GM21528 (cell line): ENCODE measurements around the gene TUBD1.
A peak's percentile ranks its signal among the peaks of the same experiment; 100 is the strongest.
"Not testable (repeated sequence)": the region's sequence is repeated elsewhere in the genome, so short reads cannot be mapped to it uniquely, and the experiment has no call there.

Experiments
- ATAC-seq: cut with Tn5 transposase; IDR thresholded peaks from one replicate; pipeline ENCODE4 v1.9.1; 2021; ENCODE audit warnings: mild to moderate bottlenecking, moderate library complexity; ENCODE audit not compliant: unreplicated experiment, low FRiP score

Gene TUBD1

DNA sequence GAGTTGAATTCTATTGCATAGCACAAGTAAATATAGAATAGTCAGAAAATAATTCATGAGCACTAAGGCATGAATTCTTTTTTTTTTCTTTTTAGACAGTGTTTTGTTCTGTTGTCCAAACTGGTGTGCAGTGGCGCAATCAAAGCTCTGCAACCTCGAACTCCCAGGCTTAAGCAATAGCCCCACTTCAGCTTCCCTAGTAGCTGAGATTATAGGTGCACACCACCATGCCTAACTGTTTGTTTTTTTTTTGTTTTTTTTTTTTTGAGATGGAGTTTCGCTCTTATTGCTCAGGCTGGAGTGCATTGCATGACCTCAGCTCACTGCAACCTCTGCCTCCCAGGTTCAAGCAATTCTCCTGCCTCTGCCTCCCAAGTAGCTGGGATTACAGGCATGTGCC, 16.6 kb downstream of the TUBD1 start:
- ATAC-seq: no peak

DNA sequence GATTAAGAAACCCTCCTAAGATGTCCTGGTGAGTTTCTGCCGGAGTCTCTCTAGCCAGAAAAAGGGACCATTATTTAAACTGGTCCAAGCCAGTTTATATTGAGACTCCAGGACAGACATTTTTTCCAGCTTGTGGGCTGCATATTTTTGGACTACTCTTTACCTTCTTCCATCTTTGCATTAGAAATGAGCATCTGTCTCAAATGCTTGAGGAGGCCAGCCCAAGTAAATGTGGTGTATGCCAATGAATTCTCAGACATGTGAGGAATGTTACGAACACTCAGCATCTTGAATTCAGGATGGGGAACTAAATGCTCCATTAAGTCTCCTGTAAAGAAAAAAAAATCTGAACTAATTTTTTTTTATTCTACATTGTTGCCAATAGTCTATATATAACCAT, 18.4 kb downstream of the TUBD1 start:
- ATAC-seq: no peak

DNA sequence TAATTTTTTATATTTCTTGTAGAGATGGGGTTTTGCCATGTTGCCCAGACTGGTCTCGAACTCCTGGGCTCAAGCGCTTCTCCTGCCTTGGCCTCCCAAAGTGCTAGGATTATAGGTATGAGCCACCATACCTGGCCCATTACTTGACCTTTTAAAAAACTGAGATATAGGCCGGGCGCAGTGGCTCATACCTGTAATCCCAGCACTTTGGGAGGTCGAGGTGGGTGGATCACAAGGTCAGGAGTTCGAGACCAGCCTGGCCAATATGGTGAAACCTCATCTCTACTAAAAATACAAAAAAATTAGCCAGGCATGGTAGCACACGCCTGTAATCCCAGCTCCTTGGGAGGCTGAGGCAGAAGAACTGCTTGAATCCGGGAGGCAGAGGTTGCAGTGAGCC, 19.3 kb downstream of the TUBD1 start:
- not testable (repeated sequence) for ATAC-seq

DNA sequence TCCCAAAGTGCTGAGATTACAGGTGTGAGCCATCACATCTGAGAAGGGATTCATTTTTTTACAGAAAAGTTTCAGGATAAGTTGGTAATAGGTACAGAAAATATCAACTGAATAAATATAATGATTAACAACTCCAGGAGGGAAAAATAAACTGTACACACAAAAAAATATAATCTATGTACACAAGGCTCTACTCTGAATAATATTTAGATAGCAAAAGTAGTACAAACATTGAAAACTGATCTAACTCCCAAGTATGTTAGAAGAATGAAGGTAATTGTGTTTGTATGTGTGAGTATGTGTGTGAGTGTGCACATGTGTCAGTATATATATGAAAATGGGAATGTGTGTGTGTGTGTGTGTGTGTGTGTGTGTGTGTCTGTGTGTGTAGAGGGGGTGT, 20.4 kb downstream of the TUBD1 start:
- no peak for ATAC-seq

DNA sequence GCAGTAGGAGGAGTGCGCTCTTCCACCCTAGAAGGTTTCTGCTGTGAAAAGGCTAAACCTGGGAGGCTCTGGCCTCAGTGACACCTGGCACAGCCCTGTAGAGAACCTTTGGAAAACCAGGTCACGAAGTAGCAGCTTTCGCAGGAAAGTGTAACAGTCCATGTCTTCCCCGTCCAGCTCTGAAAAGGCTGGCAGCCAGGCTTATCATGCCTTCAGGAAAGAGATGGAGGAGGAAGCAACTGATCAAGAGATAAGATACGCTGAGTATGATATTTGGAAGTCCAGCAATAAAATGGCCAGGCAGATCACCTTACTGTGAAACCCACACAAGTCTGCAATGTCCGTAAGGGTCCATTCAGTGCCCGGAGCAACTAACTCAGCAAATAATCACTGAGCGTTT, 22.3 kb downstream of the TUBD1 start:
- no peak for ATAC-seq

DNA sequence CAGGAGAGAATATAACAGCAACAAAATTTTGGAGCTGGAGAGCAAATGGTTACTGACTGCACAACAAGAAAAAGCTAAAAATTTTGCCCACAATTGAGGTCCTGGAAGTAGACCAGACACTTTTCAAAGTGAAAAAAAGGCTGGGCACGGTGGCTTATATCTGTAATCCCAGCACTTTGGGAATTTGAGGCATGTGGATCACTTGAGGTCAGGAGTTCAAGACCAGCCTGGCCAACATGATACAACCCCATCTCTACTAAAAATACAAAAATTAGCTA, 22.9 kb downstream of the TUBD1 start:
- no peak for ATAC-seq

DNA sequence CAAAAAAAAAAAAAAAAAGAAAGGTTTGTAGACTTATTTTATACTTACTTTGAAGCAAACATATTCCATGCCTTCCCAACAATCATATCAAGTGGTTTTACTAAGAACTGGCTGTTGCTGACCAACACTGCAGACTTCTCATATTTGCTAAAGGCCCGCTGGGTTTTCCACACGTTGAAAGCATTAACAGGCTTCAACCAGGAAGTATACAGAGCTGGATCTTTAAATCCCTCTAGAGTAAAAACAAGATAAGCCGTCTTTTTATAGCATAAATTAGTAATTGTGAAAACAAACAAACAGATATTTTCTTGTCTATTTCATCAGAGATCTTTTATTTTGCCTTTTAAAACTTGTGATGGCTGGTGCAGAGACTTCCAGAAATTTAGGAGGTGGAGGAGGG, 29.1 kb downstream of the TUBD1 start:
- no peak for ATAC-seq

DNA sequence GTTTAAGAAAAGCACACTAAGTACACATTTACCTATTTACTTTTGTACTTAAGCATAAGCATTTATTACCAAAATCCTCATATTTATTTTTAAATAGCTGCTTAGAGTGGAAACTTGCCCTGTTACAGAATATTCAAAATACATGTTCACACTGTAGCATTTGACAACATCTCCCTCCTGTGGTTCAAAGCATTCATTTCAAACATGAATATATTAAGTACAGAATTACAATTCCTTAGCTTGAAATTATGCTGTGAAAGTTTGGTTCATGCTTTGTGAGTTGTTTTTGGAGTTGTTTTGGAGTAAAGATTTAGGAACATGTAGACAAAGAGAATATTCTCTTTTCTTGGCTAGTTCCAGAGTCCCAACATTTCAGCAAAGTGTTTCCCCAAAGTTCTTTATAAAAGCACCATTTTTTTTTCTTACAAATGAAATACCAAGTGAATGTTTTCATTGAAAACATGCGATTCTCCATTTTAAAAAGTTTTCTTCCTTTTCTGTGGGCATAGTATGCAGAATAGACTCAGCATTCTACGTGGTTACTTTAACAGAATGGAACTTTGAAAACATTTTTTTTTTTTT, 33.2 kb downstream of the TUBD1 start:
- ATAC-seq: no peak

DNA sequence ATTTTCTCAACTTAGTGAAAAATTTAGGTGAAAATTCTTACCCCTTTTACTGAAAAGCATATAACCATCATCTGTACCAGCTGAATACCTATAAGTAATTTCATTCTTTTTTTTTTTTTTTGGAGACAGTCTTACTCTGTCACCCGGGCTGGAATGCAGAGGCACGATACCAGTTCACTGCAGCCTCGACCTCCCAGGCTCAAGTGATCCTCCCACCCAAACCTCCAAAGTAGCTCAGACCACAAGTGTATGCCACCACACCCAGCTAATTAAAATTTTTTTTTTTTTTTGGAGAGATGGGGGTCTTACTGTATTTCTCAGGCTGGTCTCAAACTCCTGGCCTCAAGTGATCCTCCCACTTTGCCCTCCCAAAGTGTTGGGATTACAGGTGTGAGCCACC, 33.8 kb downstream of the TUBD1 start:
- ATAC-seq: no peak

DNA sequence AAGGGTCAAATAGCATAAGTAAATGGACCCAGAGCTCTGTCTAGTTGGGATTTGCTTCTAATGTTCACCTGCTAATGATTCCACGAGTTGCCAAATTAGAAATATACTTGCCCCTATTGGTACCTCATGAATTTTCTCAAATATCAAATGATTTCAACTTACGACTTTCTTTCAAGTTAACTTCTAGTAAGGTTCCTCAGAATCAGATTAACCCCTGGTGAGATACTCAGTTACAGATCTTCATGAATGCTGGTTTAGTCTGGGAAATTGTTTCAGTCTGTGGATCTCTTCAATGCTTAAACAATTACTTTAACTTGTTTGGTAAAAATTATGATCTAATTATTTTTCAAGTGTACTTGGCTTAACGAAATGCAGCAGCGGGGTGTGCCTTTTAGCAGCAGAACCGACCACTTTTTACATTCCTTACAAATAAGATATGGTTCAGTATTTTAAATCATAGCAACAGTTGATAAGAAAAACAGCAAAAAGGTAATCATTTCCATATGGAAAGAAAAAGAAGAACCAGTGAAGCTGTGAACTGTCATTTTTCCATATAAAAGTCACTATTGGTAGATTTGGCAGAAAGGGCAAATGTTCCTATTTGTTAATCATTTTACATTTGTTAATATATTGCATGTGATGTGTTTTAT, 34.5 kb downstream of the TUBD1 start:
- no peak for ATAC-seq

DNA sequence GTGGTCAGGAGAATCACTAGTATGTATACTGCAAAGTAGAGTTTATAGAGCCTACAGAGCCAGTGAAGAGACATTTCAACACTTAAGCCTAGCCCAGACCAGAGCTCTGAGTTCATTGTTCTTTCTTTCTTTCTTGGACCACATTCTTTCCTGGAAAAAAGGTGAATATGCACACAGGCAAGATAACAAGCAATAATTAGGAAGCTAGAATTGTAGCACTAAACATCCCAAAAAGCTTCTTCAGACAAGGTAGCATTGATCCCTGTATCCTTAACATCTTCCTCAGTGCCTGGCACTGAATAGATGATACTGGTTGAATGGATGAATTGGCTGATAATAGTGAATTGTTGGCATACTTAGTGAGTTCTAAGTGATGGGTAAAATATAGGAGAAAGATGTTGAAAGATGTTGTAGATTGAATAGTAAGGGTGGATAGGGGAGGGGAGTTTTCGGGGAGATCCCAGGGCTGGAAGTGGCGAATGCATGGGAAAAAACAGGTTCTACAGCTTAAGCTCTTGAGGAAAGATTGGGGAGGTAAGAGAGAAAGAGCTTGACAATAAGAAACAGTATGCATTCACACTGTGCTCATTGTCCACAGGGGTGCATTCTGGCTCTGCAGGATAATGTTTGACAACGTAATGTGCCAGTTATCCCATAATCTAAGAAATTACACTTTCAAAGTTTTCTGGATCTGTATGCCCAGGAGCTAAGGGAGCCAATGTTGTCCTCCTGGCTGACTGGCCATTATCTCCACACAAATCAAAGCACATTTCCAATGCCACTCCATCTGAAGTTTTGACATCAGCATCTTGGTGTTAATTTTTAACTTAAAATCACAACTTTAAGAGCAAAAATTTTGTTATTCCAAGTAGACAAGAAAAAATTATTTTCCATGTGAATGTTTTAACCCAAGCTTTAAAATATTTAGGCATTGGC, 35.6 kb downstream of the TUBD1 start:
- no peak for ATAC-seq

DNA sequence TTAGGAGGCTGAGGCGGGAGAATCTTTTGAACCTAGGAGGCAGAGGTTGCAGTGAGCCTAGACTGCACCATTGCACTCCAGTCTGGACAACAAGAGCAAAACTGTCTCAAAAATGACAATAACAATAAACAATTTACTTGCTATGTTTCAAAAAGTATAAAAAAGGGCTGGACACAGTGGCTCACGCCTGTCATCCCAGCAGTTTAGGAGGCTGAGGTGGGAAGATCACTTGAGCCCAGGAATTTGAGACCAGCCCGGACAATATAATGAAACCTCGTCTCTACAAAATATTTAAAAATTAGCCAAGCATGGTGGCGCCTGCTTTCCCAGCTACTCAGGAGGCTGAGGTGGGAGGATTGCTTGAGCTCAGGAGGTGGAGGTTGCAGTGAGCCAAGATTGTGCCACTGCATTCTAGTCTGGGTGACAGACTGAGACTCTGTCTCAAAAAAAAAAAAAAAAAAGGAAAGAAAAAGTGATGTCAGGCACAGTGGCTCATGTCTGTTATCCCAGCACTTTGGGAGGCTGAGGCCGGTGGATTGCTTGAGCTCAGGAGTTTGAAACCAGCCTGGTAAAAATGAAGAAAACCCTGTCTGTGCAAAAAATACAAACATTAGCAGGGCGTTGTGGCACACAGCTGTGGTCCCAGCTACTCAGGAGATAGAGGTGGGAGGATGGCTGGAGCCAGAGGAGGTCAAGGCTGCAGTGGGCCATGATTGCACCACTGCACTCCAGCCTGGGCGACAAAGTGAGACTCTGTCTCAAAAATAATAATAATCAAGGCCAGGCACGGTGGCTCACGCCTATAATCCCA, 38.6 kb downstream of the TUBD1 start:
- ATAC-seq: not testable (repeated sequence)

DNA sequence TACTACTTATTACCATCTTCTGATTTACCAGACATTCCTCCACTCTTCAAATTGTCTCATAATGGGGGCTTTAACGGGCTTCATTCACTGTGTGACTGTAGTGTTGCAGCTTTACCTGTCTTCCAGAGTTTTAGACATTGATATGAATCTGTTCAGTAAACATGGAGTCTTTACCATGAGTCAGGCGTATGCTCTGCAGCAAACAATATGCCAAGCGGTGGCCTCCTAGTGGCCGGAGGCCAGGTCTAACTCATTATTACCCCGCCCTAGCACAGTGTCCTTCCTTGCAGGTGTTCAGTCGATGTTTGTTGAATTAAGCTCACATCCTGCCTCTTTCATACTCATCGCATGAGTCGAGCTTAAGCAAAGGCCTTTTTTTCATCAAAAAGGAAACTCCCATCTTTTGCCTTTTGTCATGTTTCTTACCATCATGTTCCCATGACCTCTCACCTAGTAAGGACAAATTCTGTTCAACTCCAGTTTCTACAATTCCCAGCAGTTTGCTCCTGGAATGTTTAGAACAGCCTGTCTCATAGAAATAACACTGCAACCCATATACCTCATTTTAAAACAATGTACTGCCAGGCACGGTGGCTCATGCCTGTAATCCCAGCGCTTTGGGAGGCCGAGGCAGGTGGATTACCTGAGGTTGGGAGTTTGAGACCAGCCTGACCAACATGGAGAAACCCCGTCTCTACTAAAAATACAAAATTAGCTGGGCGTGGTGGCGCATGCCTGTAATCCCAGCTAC, 39.4 kb downstream of the TUBD1 start:
- no peak for ATAC-seq

DNA sequence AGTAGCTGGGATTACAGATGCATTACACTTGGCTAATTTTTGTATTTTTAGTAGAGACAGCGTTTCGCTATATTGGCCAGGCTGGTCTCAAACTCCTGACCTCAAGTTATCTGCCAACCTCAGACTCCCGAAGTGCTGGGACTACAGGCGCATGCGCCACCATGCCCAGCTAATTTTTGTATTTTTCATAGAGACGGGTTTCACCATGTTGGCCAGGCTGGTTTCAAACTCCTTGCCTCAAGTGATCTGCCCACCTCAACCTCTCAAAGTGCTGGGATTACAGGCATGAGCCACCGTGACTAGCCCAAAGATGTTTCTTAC, 39.9 kb downstream of the TUBD1 start:
- not testable (repeated sequence) for ATAC-seq

DNA sequence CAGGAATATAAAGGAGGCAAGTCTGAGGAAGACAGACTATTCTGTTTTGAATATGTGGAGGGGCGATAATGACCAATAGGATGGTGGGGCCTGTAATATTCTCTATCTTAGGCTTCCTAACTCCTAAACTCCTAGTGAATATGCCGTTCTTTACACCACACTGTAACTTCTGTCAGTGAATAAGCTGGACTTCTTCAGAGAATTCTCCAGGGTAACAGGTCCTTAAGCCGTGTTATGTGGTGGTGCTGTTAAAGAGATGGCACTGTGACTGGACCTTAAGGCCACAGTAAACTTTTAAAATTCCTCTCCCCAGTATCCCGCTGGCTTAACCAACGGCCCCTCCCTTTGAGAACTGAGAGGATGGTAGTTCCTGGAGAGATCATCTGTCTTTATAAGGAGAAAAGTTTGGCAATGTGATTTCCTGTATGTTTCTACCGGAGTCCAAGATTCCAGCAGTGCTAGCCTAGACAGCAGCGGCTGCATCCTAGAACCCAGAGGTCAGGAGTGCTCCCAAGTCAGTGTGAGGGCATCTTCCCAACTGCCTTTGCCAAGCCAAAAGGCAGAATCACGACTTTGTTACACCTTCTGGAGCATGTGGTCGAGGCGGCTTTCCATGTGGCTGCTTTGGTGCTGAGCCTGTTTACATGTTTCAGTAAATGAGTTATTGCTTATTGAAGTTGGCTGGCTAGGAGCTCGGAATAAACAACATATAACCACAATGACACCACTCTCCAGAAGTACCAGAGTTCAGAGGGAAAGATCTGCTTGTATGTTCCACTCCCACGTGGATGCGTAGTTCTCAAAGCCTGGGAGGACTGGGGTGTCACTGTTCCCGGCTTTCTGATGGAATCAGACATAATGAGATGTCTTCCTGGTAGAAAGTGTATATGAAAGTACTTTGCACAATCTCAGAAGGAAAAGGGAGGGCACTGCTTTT, 41.0 kb downstream of the TUBD1 start:
- ATAC-seq: no peak

DNA sequence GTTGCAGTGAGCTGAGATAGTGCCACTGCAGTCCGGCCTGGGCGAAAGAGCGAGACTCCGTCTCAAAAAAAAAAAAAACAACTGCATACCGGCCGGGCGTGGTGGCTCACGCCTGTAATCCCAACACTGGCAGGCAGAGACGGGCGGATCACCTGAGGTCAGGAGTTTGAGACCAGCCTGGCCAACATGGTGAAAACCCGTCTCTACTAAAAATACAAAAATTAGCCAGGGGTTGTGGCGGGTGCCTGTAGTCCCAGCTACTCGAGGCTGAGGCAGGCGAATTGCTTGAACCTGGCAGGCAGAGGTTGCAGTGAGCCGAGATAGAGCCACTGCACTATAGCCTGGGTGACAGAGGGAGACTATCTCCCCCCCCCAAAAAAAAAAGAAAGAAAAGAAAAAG, 42.4 kb downstream of the TUBD1 start:
- not testable (repeated sequence) for ATAC-seq

DNA sequence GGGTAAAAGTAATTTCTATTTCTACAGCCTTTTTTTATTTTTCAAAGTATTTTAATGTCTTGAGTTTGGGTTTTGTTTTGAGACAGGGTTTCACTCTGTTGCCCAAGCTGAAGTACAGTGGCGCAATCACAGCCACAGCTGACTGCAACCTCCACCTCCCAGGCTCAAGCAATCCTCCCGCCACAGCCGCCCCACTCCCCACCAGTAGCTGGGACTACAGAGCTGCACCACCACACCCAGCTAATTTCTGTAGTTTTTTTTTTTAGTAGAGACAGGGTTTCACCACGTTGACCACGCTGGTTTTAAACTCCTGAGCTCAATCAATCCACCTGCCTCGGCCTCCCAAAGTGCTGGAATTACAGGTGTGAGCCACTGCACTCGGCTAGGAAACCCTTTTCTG, 44.0 kb downstream of the TUBD1 start:
- ATAC-seq: no peak

DNA sequence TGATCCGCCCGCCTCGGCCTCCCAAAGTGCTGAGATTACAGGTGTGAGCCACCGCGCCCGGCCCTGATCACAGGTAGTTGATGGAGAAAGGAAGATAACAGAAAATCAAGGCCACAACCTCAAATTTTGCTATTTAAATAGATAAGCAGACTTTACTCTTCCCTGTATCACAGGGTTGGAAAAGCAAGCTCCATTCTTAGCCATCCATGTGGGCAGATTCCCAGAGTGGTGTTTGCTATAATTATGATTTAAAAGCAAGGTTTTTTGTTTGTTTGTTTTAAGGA, 44.4 kb downstream of the TUBD1 start:
- ATAC-seq: no peak

DNA sequence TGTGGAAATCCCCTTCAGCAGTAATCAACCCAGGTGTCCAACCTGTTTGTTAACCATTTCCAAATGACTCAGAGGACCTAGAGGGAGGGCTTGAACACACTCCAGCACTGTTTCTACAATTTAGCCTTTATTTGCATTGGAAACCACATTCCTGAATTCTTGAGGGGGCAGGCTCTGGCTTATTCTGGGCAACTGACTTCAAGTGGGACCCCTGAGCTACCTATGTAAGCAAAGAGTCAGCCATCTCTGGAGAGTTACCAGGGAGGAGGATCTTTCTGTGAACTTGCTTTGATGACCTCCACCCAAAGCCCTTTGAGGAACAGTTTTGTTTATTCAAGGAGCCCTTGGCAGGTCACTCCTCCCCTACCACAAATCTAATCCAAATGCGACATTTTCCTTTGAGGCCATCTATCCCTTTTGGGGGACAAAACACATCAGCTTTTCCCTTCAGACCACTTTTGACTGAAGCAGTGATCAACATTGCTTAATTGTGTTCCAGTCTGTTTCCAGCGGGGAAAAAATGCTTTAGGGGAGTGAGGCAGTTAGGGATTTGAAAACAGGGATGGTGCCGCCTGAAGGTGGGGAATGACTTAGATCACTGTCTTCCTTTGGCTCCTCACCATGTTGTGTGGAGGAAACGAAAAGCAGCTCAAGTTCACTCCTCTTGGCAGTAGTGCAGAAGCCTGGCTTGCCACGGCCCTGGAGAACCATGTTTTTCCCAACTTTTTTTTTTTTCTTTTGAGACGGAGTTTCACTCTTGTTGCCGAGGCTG, 46.2 kb downstream of the TUBD1 start:
- peak; percentile 39 for ATAC-seq
